Neuronal stem cell (in vitro differentiated cells): ENCODE measurements around the gene ATP8A2.

ENCODE experiments used
- DNase-seq: peaks from one replicate; pipeline ENCODE4 v3.0.0-alpha.2; 2013; ENCODE audit warnings: low spot score
- H2AFZ ChIP-seq: one replicate; pipeline ENCODE4 v1.6.1; 2013; ENCODE audit warnings: mild to moderate bottlenecking, low read length, inconsistent platforms
- H2AK5ac ChIP-seq: 2 replicates; pipeline ENCODE4 v1.6.1; 2013; ENCODE audit warnings: low read depth, mild to moderate bottlenecking, inconsistent platforms, low read length, moderate library complexity, mixed read lengths
- H2BK120ac ChIP-seq: 2 replicates; pipeline ENCODE4 v1.6.1; 2013; ENCODE audit warnings: low read depth, mild to moderate bottlenecking, inconsistent platforms, low read length, moderate library complexity, mixed read lengths
- H2BK12ac ChIP-seq: one replicate; pipeline ENCODE4 v1.6.1; 2013; ENCODE audit warnings: low read length, inconsistent platforms
- H2BK15ac ChIP-seq: 2 replicates; pipeline ENCODE4 v1.6.1; 2013; ENCODE audit warnings: mild to moderate bottlenecking, low read length, inconsistent platforms, mixed read lengths
- H2BK5ac ChIP-seq: one replicate; pipeline ENCODE4 v1.6.1; 2013; ENCODE audit warnings: inconsistent platforms, mild to moderate bottlenecking, low read length, moderate library complexity
- H3K14ac ChIP-seq: one replicate; pipeline ENCODE4 v1.6.1; 2013; ENCODE audit warnings: low read length, inconsistent platforms
- H3K18ac ChIP-seq: 2 replicates; pipeline ENCODE4 v1.6.1; 2013; ENCODE audit warnings: low read length, inconsistent platforms
- H3K23ac ChIP-seq: 2 replicates; pipeline ENCODE4 v1.6.1; 2013; ENCODE audit warnings: low read depth, mild to moderate bottlenecking, mixed read lengths, low read length, inconsistent platforms; ENCODE audit not compliant: poor library complexity
- H3K27ac ChIP-seq: replicated peaks from 3 replicates; pipeline ENCODE4 v1.5.1; 2013; ENCODE audit warnings: low read length, inconsistent platforms
- H3K27me3 ChIP-seq, 3 experiments: 2 replicates each; pipeline ENCODE4 v1.6.1; 2013; ENCODE audit warnings: low read length in 3 of 3, mild to moderate bottlenecking in 2 of 3, inconsistent platforms in 1 of 3, low read depth in 1 of 3, mixed read lengths in 1 of 3, moderate library complexity in 1 of 3; ENCODE audit not compliant: control insufficient read depth in 3 of 3, insufficient read depth in 3 of 3
- H3K36me3 ChIP-seq, 2 donors: replicated peaks in 1 of 2; 2 replicates each; pipeline ENCODE4 v1.6.1; 2013; ENCODE audit warnings: low read length in 2 of 2; ENCODE audit not compliant: control insufficient read depth in 2 of 2, insufficient read depth in 2 of 2
- H3K4ac ChIP-seq: 2 replicates; pipeline ENCODE4 v1.6.1; 2013; ENCODE audit warnings: inconsistent platforms, mild to moderate bottlenecking, low read length, moderate library complexity
- H3K4me1 ChIP-seq, 2 donors: 1 replicate in 1 of 2; 2 replicates in 1 of 2; pipeline ENCODE4 v1.6.1; 2013; ENCODE audit warnings: low read length in 2 of 2, low read depth in 1 of 2; ENCODE audit not compliant: control insufficient read depth in 2 of 2, insufficient read depth in 1 of 2
- H3K4me2 ChIP-seq: one replicate; pipeline ENCODE4 v1.6.1; 2013; ENCODE audit warnings: mild to moderate bottlenecking, low read length, inconsistent platforms; ENCODE audit not compliant: insufficient read depth, poor library complexity, severe bottlenecking
- H3K4me3 ChIP-seq, 2 donors: 2 replicates each; pipeline ENCODE4 v1.5.1; 2013; ENCODE audit warnings: low read length in 2 of 2, mild to moderate bottlenecking in 2 of 2, inconsistent platforms in 1 of 2, moderate library complexity in 1 of 2
- H3K79me1 ChIP-seq: one replicate; pipeline ENCODE4 v1.6.1; 2013; ENCODE audit warnings: low read depth, mild to moderate bottlenecking, inconsistent platforms, low read length, moderate library complexity
- H3K9ac ChIP-seq: one replicate; pipeline ENCODE4 v1.6.1; 2013; ENCODE audit warnings: mild to moderate bottlenecking, low read depth, low read length, inconsistent platforms; ENCODE audit not compliant: poor library complexity
- H3K9me3 ChIP-seq, 2 donors: replicated peaks in 1 of 2; 2 replicates each; pipeline versions ENCODE3 to v1.6.1; 2013; ENCODE audit warnings: low read length in 2 of 2, mild to moderate bottlenecking in 2 of 2, inconsistent platforms in 1 of 2, low read depth in 1 of 2, mixed read lengths in 1 of 2, moderate library complexity in 1 of 2; ENCODE audit not compliant: control insufficient read depth in 2 of 2, insufficient read depth in 1 of 2
- H4K8ac ChIP-seq: one replicate; pipeline ENCODE4 v1.6.1; 2013; ENCODE audit warnings: low read depth, mild to moderate bottlenecking, inconsistent platforms, low read length, moderate library complexity
- H4K91ac ChIP-seq: one replicate; pipeline ENCODE4 v1.6.1; 2013; ENCODE audit warnings: low read length, low read depth, mild to moderate bottlenecking, inconsistent platforms; ENCODE audit not compliant: poor library complexity
- WGBS, 2 donors: extraction: QIAGEN DNeasy Blood & Tissue Kit; methylation state at CpG; one replicate each; pipeline ENCODE4 v1.1.7; 2013; ENCODE audit warnings: missing lambda C conversion rate in 2 of 2, mixed read lengths in 1 of 2; ENCODE audit not compliant: insufficient read length in 2 of 2, insufficient replicate concordance in 1 of 2; ENCODE audit errors: extremely low coverage in 2 of 2; 5-methylcytosine and 5-hydroxymethylcytosine counted together

ATP8A2 gene

DNA sequence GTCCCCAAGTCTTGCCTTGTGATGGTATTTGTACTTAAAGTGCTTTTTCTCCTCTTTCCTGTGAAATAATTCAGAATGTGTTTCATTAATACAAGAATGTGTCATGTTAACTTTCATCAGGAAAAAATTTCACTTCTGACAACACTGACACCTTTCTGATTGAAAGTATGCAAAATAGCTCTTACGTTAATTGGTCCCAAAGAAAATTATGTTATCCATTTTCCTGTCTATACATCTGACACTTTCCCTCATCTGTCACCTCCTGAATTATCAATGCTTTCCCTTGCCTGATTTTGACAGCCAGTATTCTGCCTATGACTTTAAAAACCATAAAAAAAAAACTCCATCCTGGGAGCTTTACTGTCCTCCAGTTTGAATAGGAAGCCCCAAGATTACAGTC, 336.5 kb downstream of the ATP8A2 start:
- H3K36me3 ChIP-seq = no peaks in the 10 kb centered on the region
- H4K91ac ChIP-seq = no peak overlapping the region
- no peak overlapping the region for H3K4me2 ChIP-seq
- H3K27me3 ChIP-seq = peaks cover 0 to 2% (median 1%) of the 10 kb centered on the region in 3 experiments
- H2AK5ac ChIP-seq = no peak overlapping the region
- no peaks in the 10 kb centered on the region for H3K9me3 ChIP-seq
- no peak overlapping the region for H2BK5ac ChIP-seq
- H3K9ac ChIP-seq = no peak overlapping the region
- H2AFZ ChIP-seq = no peak overlapping the region
- WGBS, 2 donors = no CpG with 5 or more reads among the region's 1 CpG
- H2BK15ac ChIP-seq = no peak overlapping the region
- no peak overlapping the region for H3K27ac ChIP-seq
- H3K23ac ChIP-seq = no peak overlapping the region
- H2BK120ac ChIP-seq = no peak overlapping the region
- no peak overlapping the region for H3K4ac ChIP-seq
- no peak overlapping the region for H3K18ac ChIP-seq
- H3K14ac ChIP-seq = no peak overlapping the region
- H3K4me1 ChIP-seq = peaks cover 0 to 4% of the 10 kb centered on the region in 2 donors
- no peaks in the 10 kb centered on the region for H3K79me1 ChIP-seq
- DNase-seq = no peak
- H3K4me3 ChIP-seq = no peak overlapping the region
- H2BK12ac ChIP-seq = no peak overlapping the region
- H4K8ac ChIP-seq = no peak overlapping the region

DNA sequence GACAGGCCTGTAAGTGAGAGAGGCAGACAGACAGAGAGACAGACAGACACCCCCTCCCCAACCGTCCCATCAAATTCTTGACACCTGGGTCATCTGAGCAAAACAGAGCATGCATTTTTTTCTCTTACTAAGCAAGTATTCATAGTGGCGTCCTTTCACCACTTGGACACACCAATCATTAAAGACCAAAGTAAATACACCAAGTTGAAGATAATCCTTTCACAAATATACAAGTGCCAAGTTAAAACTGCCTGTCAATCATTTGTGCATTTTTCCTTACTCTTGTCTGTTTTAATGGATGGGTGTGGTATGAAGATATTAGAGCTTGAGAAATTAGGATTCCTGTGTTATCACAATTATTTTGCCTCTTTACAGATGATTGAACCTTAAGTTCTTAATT, 337.3 kb downstream of the ATP8A2 start:
- Histone ChIP-seq H3K27me3 (peaks cover 0 to 2% (median 1%) of the 10 kb centered on the region in 3 experiments), H4K8ac (no peak overlapping the region), H3K23ac (no peak overlapping the region), H3K14ac (no peak overlapping the region), H3K9ac (no peak overlapping the region), H3K18ac (no peak overlapping the region), H3K79me1 (no peaks in the 10 kb centered on the region), H3K4ac (no peak overlapping the region), H2AK5ac (no peak overlapping the region), H2AFZ (no peak overlapping the region), H3K9me3 (no peaks in the 10 kb centered on the region), H4K91ac (no peak overlapping the region), H3K27ac (no peak overlapping the region), H2BK15ac (no peak overlapping the region), H2BK5ac (no peak overlapping the region), H3K36me3 (no peaks in the 10 kb centered on the region), H3K4me3 (no peak overlapping the region), H2BK120ac (no peak overlapping the region), H2BK12ac (no peak overlapping the region), H3K4me2 (no peak overlapping the region), H3K4me1 (peaks cover 0 to 4% of the 10 kb centered on the region in 2 donors)
- WGBS, 2 donors = no CpG with 5 or more reads among the region's 2 CpGs
- DNase-seq = no peak

GRCh38 chr13:25715760-25716159, 344.0 kb downstream of the ATP8A2 start:
- no peak overlapping the region for H4K91ac ChIP-seq
- no peak overlapping the region for H3K4ac ChIP-seq
- no peak overlapping the region for H3K4me2 ChIP-seq
- no peak overlapping the region for H2AFZ ChIP-seq
- H3K36me3 ChIP-seq = no peaks in the 10 kb centered on the region
- no CpG with 5 or more reads among the region's 1 CpG for WGBS, 2 donors
- H2BK15ac ChIP-seq = no peak overlapping the region
- no peak overlapping the region for H3K14ac ChIP-seq
- no peak for DNase-seq
- H3K18ac ChIP-seq = no peak overlapping the region
- no peaks in the 10 kb centered on the region for H3K27me3 ChIP-seq
- H3K4me1 ChIP-seq = no peaks in the 10 kb centered on the region
- no peak overlapping the region for H2AK5ac ChIP-seq
- no peak overlapping the region for H3K4me3 ChIP-seq
- H3K9me3 ChIP-seq = no peaks in the 10 kb centered on the region
- no peaks in the 10 kb centered on the region for H3K79me1 ChIP-seq
- H4K8ac ChIP-seq = no peak overlapping the region
- H3K9ac ChIP-seq = no peak overlapping the region
- H2BK12ac ChIP-seq = no peak overlapping the region
- no peak overlapping the region for H2BK5ac ChIP-seq
- no peak overlapping the region for H3K27ac ChIP-seq
- no peak overlapping the region for H3K23ac ChIP-seq
- no peak overlapping the region for H2BK120ac ChIP-seq

GRCh38 chr13:25717666-25718197, 346.0 kb downstream of the ATP8A2 start:
- Histone ChIP-seq H2BK12ac (no peak overlapping the region), H2BK5ac (no peak overlapping the region), H3K27me3 (no peaks in the 10 kb centered on the region), H3K9ac (no peak overlapping the region), H3K4me3 (no peak overlapping the region), H3K18ac (no peak overlapping the region), H3K79me1 (no peaks in the 10 kb centered on the region), H3K4ac (no peak overlapping the region), H2AK5ac (no peak overlapping the region), H3K14ac (no peak overlapping the region), H3K23ac (no peak overlapping the region), H2BK120ac (no peak overlapping the region), H2AFZ (no peak overlapping the region), H2BK15ac (no peak overlapping the region), H4K91ac (no peak overlapping the region), H3K27ac (no peak overlapping the region), H3K9me3 (no peaks in the 10 kb centered on the region), H3K36me3 (no peaks in the 10 kb centered on the region), H3K4me1 (no peaks in the 10 kb centered on the region), H4K8ac (no peak overlapping the region), H3K4me2 (no peak overlapping the region)
- no peak for DNase-seq
- no CpG with 5 or more reads among the region's 5 CpGs for WGBS, 2 donors
